ENCODE data around the gene PKIB.

The PKIB gene

DNA sequence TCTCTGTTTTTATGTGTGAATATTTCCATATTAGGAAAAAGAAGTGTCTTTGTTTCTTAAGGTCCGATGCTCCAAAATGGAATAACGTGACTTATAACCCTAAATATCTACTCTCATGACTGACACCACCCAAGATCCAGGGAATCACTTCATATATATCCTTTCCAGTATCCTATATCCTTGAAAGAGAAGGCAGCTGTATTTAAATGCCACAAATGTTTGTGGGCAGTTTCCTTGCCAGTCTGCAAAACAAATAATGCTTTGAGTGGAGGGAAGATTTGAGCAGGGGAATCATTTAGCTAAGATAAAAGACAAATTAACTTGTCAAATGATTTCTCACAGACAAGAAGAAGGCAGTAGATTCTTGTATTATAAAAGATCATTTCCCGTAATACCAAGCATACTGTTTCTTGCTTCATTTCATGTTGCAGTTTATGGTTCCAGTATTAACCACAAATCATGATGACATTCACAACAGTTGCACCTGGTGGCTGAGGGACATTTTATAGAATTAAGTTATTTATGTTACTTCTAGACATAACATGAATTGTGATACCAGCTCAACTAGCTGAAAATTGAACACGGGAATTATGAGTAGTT lies 139.3 kb downstream of the PKIB start:
- peak; percentile 82 for DNase-seq

DNA sequence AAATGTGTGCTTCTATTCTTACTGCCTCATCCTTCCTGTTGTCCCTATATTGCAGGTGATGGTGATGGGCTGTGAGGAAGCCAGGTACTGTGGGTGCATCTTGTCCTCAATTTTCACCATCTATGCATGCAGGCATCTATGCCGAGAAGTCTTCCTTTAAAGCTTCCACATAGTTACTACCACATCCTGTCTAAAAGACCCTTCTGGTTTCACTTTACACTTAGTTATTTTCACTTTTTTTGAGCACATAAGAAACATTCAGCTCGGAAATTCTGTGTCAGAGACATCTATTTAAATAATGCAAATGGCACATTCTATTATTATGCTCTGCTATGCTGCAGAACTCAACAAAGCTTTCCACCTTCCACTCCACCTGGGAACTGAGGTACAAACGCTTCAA lies 141.1 kb downstream of the PKIB start:
- peak; percentile 12 for DNase-seq

GRCh38 chr6:122752459-122752858 lies 142.3 kb downstream of the PKIB start:
- peak; percentile 47 for DNase-seq

DNA sequence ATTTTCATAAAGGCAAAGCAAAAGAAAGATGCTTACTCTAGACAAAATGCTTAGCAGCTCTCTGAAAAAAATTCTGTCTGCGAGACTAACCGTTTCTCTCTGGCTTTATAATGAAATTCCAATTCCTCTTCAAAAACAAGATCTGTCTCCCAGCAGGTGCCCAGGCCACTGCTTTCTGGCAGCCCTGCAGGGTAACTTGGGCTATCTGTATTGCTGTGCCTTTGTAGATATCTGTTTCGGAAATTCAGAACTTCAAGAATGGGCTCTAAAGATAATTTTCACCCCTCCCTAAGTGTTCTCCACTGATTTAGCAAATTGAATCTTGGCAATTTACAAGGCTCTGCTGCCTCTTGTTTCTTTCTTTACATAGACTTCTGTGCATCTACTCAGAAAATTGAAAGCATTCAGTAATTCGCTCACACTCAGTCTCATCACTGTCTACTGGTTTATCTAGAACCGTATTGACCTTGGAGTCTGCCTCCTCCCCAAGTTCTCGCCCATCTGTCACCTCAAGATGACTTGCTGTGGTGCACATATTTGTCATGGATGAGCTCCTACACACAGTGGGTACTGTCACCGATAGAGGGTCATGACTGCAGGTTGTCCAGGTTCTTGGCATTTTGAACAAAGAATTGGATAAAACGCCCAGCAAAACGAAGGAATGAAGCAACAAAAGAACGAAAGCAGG lies 142.9 kb downstream of the PKIB start:
- DNase-seq: peak; percentile 65

- DNase-seq: no peak
Measured at GRCh38 chr6:122753688-122754056, 143.5 kb downstream of the PKIB start.

GRCh38 chr6:122754191-122754731 lies 144.1 kb downstream of the PKIB start:
- peak; percentile 40 for DNase-seq

- no peak for DNase-seq
Measured at GRCh38 chr6:122755901-122756300, 145.7 kb downstream of the PKIB start.

GRCh38 chr6:122758927-122759334 lies 148.7 kb downstream of the PKIB start:
- no peak for DNase-seq

GRCh38 chr6:122760330-122760729 lies 150.1 kb downstream of the PKIB start:
- DNase-seq: no peak

DNA sequence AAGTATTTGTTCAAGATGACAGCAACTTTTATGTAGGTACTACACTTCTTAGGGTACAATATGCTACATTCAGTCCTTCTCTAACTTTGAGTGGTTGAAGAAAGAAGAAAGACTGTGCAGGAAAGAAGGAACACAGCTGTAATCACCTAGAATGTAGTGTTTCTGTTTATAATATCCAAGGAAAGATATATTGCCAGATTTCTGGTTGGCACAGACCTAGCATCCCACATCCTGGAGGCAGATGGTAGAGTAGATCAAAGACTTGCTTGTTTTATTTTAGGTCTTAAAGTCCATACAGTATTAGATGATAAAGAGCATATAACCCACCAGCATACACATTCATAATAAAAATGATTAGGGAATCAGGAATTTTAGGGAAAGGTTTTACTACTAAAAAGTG lies 156.1 kb downstream of the PKIB start:
- no peak for DNase-seq

DNA sequence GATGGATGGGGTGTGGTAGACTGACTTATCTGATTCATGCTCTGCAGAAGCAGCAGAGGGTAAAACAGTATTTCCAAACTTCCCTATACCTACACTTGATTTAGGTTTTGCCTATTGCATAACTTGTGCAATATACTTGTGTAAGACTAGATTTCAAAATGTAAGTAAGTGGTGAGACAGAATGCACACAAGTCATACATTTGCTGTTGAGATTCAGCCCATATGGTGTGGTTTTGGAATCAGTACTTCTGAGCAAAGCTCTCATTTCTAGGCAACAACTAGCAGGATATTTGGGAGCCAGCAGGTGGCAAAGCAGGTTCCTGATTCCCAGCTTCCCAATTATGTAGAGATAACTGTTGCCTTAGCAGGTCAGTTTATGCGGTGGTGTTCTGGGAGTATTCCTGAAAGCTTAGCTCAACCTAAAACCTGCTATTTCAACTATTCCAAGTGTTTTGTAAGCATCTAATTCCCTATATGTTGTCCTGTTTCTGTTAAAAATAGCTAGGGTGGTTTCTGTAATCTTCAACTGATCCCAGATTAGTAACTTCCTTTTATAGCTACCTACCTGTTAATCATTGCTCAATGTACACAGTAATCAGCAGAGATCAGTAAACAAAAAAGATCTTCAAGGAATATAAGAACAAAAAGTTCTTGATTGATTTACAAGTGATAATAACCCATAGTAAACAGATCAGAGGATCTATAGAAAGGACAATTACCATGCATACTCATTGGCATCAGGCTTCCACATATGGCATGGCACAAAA lies 160.8 kb downstream of the PKIB start:
- no peak for DNase-seq

DNA sequence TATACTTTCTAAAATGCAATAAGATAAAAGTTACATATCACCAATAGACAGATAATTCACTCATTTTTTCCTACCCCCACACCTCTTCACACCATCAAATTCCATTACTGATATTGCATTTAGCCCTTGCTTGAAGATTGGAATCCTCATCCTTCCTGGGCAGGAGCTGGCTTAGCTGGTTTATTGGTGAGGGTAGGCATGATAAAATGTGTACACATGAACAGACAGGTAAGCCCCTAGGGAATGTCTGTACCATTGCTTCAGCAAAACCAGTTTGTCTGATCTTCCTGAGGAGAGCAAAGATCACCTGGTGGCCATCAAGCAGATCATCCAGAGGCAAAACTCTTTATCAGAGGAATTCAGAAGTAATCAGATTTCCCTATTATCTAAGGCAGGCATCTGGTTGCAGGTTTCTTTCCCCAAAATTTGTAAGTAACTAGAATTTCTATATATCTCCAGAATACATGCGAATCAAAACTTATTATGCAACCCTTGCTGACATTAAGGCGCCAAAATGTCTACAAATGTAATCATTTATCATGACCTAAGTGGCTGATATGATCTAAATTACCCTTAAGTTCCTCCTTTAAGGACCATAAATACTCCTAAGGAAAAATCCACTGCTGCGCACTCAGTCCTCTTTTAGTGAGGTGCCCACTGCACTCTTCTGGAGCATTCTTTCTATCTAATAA lies 162.7 kb downstream of the PKIB start:
- DNase-seq: no peak
